Measurements from ENCODE around the gene TRMT2A.

The TRMT2A gene

GRCh38 chr22:20149257-20150250 is 32.5 kb upstream of the TRMT2A start:
- DNase-seq (ENCODE audit: low spot score), result no peak

- no peak for DNase-seq (ENCODE audit: low spot score)
Observed at GRCh38 chr22:20148414-20148813, 31.4 kb upstream of the TRMT2A start.

DNA sequence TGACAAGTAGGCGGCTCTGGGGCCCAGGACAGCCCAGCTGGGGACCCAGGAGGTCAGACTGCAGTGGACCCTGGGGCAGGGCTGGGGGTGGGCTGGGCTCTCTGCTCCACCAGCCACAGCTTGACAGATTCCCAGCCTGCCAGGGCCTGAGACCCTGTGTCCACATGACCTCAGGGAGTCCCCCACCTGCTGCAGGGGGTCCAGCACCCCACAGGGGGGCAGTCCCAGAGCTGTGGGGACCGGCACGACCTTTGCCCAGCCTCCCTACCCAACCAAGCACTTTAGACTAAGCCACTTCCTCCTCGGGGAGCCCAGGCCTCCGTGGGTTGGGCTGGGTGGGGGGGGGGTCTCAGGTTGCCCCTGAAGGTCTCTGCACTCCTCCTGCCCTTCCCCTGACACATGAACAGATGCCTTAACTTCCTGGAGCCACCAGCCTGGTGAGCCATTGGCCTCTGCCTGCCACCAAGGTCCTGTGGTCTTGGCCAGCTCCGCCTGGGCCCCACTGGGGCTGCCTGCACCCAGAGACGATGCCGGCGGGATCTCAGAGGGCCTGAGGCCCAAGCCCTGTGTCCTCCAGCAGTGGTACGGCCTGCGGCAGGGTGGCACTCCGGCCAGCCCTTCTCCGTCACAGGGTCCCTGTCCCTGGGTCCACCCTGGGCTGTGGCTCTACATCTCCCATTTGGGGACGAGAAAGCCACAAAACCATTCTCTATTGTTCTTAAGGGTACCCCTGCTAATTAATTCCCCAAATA is 30.4 kb upstream of the TRMT2A start:
- DNase-seq (ENCODE audit: low spot score), result no peak

DNA sequence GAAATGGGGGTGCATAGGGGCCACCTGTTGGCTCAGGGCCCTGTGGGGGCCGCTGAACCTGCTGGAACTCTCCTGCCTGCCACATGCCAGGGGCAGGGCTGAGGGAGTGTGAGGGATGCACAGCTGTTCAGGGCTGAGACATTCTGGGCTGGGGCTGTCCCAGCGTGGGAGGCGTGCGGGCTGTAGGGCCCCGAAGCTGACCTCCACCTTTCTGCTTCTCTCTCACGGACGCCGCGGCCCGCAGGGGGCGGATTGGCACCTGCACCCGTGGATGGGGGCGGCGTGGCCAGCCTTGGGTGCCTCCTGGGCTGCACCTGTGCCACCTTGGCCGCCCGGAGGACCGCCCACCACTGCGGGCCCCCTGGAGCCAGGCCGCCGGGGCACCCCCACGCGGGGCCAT is 29.8 kb upstream of the TRMT2A start:
- DNase-seq (ENCODE audit: low spot score), result no peak

DNA sequence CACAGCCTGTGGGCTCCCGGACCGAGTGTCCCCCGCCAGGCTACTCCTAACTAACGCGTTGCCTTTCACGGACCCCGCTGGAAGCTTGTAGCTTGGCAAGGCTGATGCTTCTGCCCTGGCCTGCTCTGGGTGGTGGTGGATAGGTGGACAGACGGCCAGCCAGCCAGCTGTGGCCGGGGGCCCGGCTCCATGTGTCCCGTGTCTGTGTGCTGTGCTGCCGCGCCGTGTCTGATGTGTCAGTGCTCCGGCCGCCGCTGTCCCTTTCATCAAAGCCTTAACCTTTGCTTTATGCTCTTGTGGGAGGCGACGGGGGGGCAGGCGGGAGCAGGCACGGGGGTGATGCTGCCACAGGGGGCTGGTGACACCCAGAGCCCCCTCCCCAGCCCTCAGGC is 28.8 kb upstream of the TRMT2A start:
- no peak for DNase-seq (ENCODE audit: low spot score)

GRCh38 chr22:20145206-20145831 is 28.3 kb upstream of the TRMT2A start:
- DNase-seq (ENCODE audit: low spot score), result no peak

DNA sequence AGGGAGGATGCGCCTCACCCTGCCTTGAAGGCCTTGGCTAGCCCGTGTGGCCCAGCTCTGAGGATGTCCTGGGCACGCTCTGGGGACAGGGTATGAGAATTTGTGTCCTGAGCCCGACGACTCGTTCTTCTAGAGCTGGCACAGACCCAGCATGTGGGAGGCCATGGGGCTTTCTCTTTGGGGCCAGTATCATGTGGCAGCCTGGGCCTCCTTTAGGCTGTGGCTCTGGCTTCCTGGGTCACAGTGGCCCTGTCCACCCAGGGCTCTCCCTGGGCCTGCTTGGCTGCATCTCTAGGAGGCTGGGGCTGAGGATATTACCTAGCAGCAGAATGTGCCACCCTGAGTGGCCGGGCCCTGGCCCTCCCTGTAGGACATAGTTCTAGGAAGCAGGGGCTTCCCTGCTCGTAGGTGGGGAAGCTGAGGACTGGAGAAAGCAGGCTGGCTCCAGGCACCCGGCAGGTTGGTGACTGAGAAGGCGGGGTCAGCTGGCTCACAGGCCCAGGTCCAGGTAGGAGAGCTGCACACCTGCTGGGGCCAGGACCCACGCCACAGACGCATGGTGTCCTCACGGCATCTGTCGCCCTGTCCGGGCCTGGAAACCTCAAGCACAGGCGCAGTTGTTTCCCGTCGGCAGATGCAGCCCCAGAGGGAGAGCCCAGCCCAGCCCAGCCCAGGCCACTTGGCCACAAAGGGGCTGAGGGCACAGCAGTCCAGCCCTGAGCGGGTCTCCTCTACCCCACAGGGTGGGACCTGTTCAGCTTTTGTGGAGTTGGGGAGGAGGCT is 27.0 kb upstream of the TRMT2A start:
- DNase-seq (ENCODE audit: low spot score), result no peak

- DNase-seq (ENCODE audit: low spot score), result no peak
Observed at GRCh38 chr22:20142711-20143621, 25.9 kb upstream of the TRMT2A start.

DNA sequence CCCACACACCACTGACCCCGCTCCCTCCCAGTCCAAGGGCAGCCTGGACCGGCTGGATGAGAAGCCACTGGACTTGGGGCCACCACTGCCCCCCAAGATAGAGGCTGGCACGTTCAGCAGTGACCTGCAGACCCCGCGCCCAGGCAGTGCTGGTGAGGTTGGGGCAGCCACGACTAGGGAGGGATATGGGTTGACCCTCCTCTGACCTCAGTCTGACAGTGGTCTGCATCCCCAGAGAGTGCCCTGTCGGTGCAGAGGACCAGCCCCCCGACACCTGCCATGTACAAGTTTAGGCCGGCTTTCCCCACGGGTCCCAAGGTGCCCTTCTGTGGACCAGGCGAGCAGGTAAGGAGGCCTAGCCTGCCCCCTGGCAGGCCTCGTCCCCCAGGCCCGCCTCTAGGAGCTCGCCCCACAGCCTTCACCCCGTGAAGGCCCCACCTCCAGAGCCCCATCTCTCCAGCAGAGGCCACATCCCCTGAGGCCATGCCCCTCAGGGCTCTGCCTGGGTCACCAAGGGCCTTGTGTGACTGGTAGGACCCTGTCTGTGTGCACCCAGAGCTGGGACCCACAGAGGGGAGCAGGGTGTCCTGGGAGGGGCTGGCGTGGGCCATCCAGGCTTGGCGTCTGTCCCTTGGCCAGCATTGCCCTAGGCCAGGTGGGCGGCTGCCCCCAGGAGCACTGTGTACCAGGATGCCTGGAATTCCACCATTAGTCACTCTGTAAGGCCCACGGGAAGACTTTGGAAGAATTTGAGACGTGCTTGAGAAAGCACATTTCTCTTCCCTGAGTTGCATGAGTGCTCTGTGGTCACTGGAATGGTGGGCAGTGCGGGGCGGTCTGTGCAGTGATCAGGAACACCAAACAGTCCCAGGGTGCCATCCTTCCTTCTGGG is 24.4 kb upstream of the TRMT2A start:
- DNase-seq (ENCODE audit: low spot score), result peak; percentile 76

- DNase-seq (ENCODE audit: low spot score), result no peak
Observed at GRCh38 chr22:20140521-20140964, 23.5 kb upstream of the TRMT2A start.

DNA sequence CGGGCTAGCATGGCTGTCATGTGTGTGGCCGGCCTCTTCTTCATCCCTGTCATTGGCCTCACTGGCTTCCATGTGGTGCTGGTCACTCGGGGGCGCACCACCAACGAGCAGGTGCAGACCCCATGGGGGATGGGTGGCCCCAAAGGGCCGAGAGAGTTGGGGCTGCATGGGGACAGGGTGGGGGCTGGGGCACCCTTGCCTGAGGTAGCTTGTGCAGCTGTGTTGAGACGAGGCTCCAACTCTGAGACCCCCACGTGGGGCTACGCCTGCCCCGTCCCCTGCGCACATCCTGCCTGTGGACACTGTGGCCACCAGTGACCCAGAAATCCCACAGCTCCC is 23.1 kb upstream of the TRMT2A start:
- DNase-seq (ENCODE audit: low spot score), result no peak

GRCh38 chr22:20139391-20140106 is 22.5 kb upstream of the TRMT2A start:
- no peak for DNase-seq (ENCODE audit: low spot score)

DNA sequence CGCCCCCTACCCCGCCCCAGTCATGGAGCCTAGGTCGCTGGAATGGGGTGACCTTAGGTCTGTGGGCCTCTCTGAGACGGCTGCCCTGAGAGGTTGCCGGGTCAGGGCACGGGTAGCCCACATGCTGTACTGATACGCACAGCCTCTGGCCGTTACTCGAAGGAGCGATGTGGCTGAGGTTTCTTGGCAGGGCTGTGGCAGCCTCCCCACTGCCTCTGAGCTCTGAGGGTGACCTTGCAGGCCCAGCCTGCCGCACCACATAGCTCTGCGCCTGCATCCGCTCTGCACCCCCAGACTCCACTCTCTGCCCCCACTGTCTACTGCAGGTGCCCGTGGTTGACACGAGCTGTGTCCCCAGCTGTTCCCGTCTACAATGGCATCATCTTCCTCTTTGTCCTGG is 21.8 kb upstream of the TRMT2A start:
- no peak for DNase-seq (ENCODE audit: low spot score)

DNA sequence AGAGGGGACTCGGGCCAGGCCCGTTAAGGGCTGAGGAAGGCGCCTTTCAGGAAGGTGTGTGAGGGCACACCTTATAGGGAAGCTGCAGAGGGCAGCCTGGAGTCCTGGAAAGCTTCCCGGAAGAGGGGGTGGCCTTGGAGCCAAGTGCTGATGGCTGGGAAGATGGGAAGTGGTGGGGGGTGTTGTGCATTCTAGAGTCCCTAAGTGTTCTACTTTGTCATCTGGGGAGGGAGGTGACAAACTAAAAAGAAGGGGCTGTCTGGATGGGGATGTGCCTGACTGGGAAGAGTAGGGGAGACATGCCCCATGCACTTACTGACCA is 21.4 kb upstream of the TRMT2A start:
- DNase-seq (ENCODE audit: low spot score), result no peak

DNA sequence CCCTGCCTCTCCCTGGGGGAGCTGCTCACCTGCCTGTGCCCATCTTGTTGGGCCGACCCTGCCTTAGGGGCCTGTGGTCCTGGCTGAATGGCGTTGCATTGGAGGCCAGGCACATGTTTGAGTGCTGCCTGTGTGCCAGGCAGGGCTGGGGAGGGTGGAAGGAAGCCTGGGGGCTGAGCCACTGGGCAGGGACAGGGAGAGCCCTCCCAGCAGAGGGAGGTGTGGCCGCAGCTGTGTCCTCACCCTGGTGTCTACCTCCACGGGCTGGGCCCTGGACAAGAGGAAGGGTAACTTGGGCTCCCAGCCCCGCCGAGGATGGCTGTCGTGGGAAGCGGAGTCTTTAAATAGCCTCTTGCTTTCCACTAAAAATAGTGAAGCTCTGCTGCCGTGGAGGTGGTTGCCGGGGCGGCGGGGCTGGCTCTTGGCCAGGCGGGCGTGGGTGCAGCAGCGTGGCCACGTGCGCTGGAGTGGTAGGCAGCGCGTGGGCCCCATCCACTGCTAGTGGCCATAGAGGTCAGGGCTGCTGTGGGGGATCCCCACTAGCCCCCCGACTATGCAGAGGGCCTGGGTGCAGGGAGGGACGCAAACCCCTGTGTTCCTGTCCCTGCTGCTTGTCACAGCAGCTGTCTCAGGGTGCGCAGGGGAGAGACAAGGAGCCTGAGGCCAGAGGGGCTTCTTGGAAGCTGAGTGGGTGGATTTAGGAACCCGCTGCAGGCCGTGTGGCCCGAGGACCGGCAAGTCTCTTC is 20.8 kb upstream of the TRMT2A start:
- peak; percentile 38 for DNase-seq (ENCODE audit: low spot score)

DNA sequence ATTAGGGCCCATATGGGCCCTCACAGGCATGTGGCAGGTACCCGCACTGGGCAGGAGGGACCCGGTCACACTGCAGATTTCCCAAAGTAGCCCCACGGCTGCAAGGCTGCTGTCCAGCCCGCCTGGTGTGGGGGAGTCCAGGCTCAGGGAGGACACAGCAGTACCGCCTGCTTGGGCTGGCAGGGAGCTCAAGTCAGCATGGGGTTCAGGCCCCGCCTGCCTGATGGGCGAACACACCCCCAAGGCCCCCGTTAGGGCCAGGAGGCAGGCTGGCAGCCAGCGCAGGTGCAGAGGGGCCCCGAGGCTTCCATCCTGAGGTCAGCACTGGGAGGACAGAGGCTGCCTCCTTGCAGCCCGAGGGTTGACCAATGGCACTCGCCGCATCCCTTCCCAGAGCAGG is 20.1 kb upstream of the TRMT2A start:
- DNase-seq (ENCODE audit: low spot score), result no peak

- no peak for DNase-seq (ENCODE audit: low spot score)
Observed at GRCh38 chr22:20136603-20136873, 19.5 kb upstream of the TRMT2A start.

DNA sequence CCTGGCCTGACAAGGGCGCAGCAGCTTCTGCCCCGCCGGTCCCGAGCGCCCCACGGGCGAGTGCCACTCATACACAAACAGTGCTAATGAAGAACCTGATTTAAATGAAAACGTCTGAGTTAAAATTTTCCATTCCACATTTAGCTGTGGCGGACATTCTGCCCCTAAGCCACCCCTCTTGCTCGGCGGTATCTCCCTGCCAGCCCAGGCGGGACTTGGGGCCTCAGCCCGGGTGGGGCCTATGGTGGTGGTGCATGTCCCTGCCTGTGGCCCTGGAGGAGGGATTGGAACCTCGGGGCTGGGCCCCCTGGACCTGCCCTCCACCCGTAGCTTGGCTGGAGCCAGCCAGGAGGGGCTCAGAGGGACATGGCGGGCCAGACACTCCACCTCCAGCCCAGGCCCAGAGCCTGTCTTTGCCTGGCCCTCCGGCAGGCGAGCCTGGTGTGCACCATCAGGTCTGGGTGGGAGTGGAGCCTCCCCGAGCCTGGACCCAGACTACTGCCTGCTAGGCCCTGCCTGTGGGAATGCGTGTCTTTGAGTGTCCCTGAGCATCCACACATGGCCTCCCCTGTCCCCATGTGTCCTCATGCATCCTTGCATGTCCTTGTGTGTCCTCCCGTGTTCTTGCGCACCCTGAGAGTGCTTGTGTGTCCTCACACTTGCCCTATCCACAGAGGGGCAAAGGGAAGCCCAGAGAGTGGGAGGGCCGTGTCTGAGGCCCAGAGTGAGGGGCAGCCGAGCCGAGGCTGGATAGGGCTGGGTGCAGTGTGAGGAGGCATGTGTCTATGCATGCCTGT is 19.0 kb upstream of the TRMT2A start:
- no peak for DNase-seq (ENCODE audit: low spot score)
